Progenitor cell of endocrine pancreas (in vitro differentiated cells): ENCODE measurements around the gene NEK5. TPM values are rescaled to one million over a fixed set of nuclear protein-coding genes. Genes with fewer than 3 reads are reported as not detected.
"Not testable (repeated sequence)": the region's sequence is repeated elsewhere in the genome, so short reads cannot be mapped to it uniquely, and the experiment has no call there.

Experiments
- DNase-seq: peaks from one replicate; pipeline ENCODE4 v3.0.0; 2021; ENCODE audit warnings: low spot score; ENCODE audit not compliant: unreplicated experiment
- H3K27ac Mint-ChIP-seq: 2 replicates; pipeline ENCODE4 v1.8.0; 2021; ENCODE audit warnings: mild to moderate bottlenecking, moderate library complexity, mixed read lengths
- H3K27me3 Mint-ChIP-seq: 2 replicates; pipeline ENCODE4 v1.8.0; 2021; ENCODE audit warnings: mixed read lengths
- H3K36me3 Mint-ChIP-seq: 2 replicates; pipeline ENCODE4 v1.8.0; 2022; ENCODE audit warnings: mixed read lengths; ENCODE audit not compliant: insufficient read depth
- H3K4me1 Mint-ChIP-seq: 2 replicates; pipeline ENCODE4 v1.8.0; 2021; ENCODE audit warnings: low read depth, mixed read lengths
- H3K4me3 Mint-ChIP-seq: 2 replicates; pipeline ENCODE4 v1.8.0; 2021; ENCODE audit warnings: low read depth, mild to moderate bottlenecking, moderate library complexity, mixed read lengths
- H3K9me3 Mint-ChIP-seq: 2 replicates; pipeline ENCODE4 v1.8.0; 2021; ENCODE audit warnings: low read depth, mixed read lengths
- total RNA-seq: library from RNA; stranded (reverse); gene quantifications from 2 replicates; pipeline ENCODE4 v1.2.1, GENCODE V29; 2021
- TF ChIP-seq, protein P1 (sequence below): fragments of 200-600 bp; sonication (generic); IDR thresholded peaks from one replicate; pipeline ENCODE4 v1.5.0; 2021; ENCODE audit warnings: antibody characterized with exemption, mild to moderate bottlenecking; ENCODE audit not compliant: unreplicated experiment

Gene NEK5
- total RNA-seq, 1 donor from 2014 or later = 1.4 TPM

DNA sequence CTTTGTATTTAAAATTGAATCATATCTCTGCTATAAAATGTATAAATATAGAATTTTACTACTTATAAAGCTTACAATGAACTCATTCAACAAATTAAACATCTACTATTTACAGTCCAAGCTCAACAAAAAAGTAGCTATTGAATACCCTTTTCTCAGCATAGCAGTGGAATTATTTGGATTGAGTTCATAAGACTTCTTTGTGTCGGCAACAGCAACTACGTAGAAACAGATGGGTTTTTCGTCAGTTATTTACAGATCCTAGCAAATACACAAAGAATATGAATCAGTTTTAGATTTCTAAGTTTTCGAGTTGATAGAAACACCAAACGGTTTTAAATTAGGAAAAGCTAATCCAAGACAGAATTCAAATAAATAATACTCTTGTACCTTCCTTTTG is 41.0 kb upstream of the NEK5 start:
- Mint-ChIP-seq H3K36me3 (peaks cover 24% of the 10 kb centered on the region), H3K4me3 (no peak overlapping the region), H3K27me3 (no peaks in the 10 kb centered on the region), H3K27ac (no peak overlapping the region), H3K4me1 (peaks cover 6% of the 10 kb centered on the region), H3K9me3 (no peaks in the 10 kb centered on the region)
- no peak for DNase-seq
- TF ChIP-seq, protein P1, sequence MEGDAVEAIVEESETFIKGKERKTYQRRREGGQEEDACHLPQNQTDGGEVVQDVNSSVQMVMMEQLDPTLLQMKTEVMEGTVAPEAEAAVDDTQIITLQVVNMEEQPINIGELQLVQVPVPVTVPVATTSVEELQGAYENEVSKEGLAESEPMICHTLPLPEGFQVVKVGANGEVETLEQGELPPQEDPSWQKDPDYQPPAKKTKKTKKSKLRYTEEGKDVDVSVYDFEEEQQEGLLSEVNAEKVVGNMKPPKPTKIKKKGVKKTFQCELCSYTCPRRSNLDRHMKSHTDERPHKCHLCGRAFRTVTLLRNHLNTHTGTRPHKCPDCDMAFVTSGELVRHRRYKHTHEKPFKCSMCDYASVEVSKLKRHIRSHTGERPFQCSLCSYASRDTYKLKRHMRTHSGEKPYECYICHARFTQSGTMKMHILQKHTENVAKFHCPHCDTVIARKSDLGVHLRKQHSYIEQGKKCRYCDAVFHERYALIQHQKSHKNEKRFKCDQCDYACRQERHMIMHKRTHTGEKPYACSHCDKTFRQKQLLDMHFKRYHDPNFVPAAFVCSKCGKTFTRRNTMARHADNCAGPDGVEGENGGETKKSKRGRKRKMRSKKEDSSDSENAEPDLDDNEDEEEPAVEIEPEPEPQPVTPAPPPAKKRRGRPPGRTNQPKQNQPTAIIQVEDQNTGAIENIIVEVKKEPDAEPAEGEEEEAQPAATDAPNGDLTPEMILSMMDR = no peak

DNA sequence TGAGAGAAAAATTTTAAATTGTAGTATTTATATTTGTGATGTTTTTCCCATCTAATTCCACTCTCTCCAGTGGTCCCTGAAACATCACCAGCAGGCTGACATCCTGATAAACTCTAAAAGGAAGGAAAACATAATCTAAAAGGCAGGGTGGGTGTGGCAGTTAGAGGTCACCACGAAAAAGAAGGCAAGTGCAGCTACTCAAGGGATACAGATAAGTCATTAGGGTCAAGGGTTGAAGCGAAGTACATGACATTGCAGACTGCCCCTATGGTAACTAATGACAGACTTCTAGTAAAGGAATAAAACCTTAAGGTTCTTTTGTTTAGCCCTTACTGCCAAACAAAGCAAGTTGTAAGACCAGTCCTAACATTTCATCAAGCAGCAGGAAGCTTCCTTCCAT is 36.5 kb upstream of the NEK5 start:
- Mint-ChIP-seq H3K27ac (no peak overlapping the region), H3K9me3 (no peaks in the 10 kb centered on the region), H3K4me3 (no peak overlapping the region), H3K36me3 (peaks cover 14% of the 10 kb centered on the region), H3K4me1 (peaks cover 42% of the 10 kb centered on the region), H3K27me3 (no peaks in the 10 kb centered on the region)
- TF ChIP-seq, protein P1 = no peak
- DNase-seq = no peak

DNA sequence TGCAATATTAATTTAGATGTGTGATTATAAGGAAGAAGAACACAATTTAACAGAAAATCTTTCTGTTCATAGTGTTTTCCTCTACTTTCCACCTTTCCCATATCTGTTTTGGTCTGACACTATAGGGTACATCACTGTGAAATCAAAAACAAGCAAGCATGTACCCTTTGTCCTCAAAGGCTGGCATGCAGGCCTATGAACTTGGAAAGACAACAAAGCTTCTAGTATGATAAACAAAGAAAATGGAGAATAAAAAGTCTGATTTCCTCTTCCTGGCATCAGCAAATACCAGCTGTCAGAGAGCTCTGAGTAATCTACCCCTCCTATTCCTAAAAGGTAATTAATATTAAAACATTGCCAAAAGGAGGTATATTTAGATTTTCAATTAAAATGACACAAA is 36.1 kb upstream of the NEK5 start:
- TF ChIP-seq, protein P1 = no peak
- DNase-seq = no peak
- Mint-ChIP-seq H3K4me3 (no peak overlapping the region), H3K36me3 (peaks cover 14% of the 10 kb centered on the region), H3K27ac (no peak overlapping the region), H3K9me3 (peaks cover under 1% of the 10 kb centered on the region), H3K27me3 (no peaks in the 10 kb centered on the region), H3K4me1 (peaks cover 44% of the 10 kb centered on the region)

DNA sequence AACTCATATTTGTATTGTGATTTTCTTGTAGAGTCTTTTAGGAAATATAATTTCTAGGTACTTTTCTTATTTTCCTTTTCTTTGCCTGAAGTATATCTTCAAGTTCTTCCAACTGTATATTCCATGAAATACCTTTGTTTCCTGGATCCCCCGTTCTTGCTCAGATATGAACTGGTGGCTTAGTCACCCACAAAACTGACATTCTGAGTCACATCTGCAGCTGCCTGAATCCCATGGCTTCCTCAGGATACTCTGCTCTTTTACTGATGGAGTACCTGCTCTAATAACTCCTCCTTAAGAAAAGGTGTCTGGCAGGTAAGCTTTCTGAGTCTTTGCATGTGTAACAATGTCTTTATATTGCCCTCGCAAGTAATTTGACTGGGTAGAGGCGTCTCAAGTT is 35.0 kb upstream of the NEK5 start:
- H3K4me3 Mint-ChIP-seq, H3K27me3 Mint-ChIP-seq, H3K9me3 Mint-ChIP-seq, DNase-seq: not testable (repeated sequence)
- H3K4me1 Mint-ChIP-seq = peaks cover 49% of the 10 kb centered on the region
- H3K36me3 Mint-ChIP-seq = peaks cover 16% of the 10 kb centered on the region
- H3K27ac Mint-ChIP-seq = peak overlapping the region; percentile 76

DNA sequence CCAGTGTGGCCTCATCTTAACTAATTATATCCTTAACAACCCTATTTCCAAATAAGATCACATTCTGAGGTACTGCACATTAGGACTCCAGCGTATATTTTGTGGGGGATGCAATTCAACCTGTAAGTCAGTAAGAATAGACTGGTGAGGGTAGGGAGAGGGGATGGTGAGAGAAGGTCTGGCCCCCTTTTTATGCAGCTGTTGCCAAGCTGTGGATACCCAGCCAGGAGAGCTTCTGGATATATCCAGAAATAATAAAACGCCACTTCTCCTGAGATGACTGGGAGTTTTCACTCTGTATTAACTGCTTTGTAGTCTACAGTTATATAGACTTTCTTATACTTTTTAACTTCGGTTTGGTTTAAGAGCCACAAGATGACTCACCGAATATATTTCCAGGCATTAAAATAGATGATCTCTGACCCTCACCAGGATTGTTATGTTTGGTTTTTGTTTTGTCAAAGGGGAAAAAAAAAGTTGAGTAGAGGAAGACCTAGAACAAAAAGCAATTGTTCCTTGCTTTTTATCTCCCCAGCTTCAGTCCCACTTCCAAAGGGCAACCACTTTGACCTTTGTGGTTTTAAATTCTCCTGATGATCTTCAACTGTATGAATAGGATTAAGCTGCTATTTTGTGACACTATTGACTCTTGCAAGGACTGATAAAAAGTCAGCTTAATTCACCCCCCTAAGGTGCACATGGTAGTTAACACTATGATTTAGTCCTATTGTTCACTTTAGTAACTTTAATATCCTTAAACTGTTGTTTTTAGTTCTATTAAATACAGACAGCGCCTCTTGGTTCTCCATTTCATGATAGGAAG is 33.6 kb upstream of the NEK5 start:
- Mint-ChIP-seq H3K4me1 (peaks cover 58% of the 10 kb centered on the region), H3K9me3 (peaks cover 4% of the 10 kb centered on the region), H3K27me3 (no peaks in the 10 kb centered on the region), H3K36me3 (peaks cover 14% of the 10 kb centered on the region), H3K27ac (peak overlapping the region; percentile 39), H3K4me3 (no peak overlapping the region)
- no peak for DNase-seq
- TF ChIP-seq, protein P1 = no peak

DNA sequence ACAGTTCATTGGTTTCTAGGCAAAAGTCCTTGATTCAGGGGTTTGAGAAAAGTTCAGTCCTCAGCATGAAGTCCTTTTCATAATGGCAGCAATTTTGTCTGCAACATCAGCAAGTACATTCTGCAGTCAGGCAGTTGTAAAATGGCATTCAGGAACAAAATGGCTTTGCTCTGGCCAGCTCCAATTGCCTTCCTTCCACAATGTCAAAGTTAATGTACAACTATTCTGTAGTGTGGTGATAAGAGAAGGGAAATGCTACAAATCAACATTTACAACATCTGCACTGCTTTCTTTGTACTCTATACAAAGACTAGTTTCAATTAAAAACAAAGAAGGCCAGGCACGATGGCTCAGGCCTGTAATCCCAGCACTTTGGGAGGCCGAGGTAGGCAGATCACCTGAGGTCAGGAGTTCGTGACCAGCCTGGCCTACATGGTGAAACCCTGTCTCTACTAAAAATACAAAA is 32.3 kb upstream of the NEK5 start:
- peak overlapping the region; percentile 9 for H3K4me3 Mint-ChIP-seq
- H3K9me3 Mint-ChIP-seq = peaks cover 4% of the 10 kb centered on the region
- no peak for DNase-seq
- TF ChIP-seq, protein P1 = no peak
- H3K4me1 Mint-ChIP-seq = peaks cover 71% of the 10 kb centered on the region
- H3K27me3 Mint-ChIP-seq = no peaks in the 10 kb centered on the region
- H3K36me3 Mint-ChIP-seq = peaks cover 7% of the 10 kb centered on the region
- peak overlapping the region; percentile 95 for H3K27ac Mint-ChIP-seq
